Psoas muscle (tissue), 8 donors: ENCODE measurements around the gene SRSF9. TPM values are rescaled to one million over a fixed set of nuclear protein-coding genes. Genes with fewer than 3 reads are reported as not detected.

Source experiments
- ATAC-seq, 4 donors: fragments of 200-7000 bp; cut with Tn5 transposase; one replicate each; pipeline ENCODE4 v1.9.1; 2020; ENCODE audit warnings: moderate library complexity in 3 of 4, mild to moderate bottlenecking in 2 of 4
- DNase-seq, 2 donors: peaks; one replicate each; pipeline ENCODE4 v3.0.0-alpha.2; 2020
- H3K27ac ChIP-seq: fragments of 200-600 bp; one replicate; pipeline ENCODE4 v1.8.0; 2022
- H3K27me3 ChIP-seq, 3 donors: fragments of 200-600 bp in 1 of 3; one replicate each; pipeline versions ENCODE4 v1.6.1 to v1.8.0; 2013 to 2022; ENCODE audit warnings: low read length in 2 of 3, mild to moderate bottlenecking in 2 of 3, moderate library complexity in 1 of 3; ENCODE audit not compliant: insufficient read depth in 3 of 3
- H3K36me3 ChIP-seq, 2 donors: fragments of 200-600 bp in 1 of 2; one replicate each; pipeline versions ENCODE4 v1.6.1 to v1.8.0; 2013 to 2022; ENCODE audit warnings: low read depth in 1 of 2, mild to moderate bottlenecking in 1 of 2, moderate library complexity in 1 of 2; ENCODE audit not compliant: insufficient read depth in 1 of 2
- H3K4me1 ChIP-seq: fragments of 200-600 bp; one replicate; pipeline ENCODE4 v1.8.0; 2022
- H3K4me3 ChIP-seq: fragments of 200-600 bp; one replicate; pipeline ENCODE4 v1.8.0; 2022; ENCODE audit warnings: mild to moderate bottlenecking
- H3K9me3 ChIP-seq: fragments of 200-600 bp; one replicate; pipeline ENCODE4 v1.8.0; 2022
- WGBS, 3 donors: extraction: QIAGEN DNeasy Blood & Tissue Kit; methylation state at CpG; one replicate each; pipeline versions ENCODE4 v1.1.6 to v1.1.7; 2013; 5-methylcytosine and 5-hydroxymethylcytosine counted together
- intact Hi-C, 2 donors: fragments of 100-400 bp; cut with DNase I; formaldehyde crosslinking; loops; one replicate each; pipeline versions ENCODE4 v1.11.0 to v1.14.2; 2022
- polyA plus RNA-seq, 3 donors: library from polyadenylated mRNA; stranded (reverse); fragments of 200-250 nt; gene quantifications; one replicate each; pipeline ENCODE4 v1.2.3, GENCODE V29; 2013
- total RNA-seq, 4 donors: library from RNA; stranded (reverse); fragmentation: NEBNext Ultra II Directional in 2 of 4; extraction: Animal tissue kit (Norgen Biotek cat#: 25700) in 2 of 4; gene quantifications; one replicate each; pipeline versions ENCODE4 v1.2.1 to v1.2.4, GENCODE V29; 2021 to 2023
- TF ChIP-seq, protein P1 (sequence below): fragments of 200-600 bp; IDR thresholded peaks from one replicate; pipeline ENCODE4 v1.8.0; 2022; ENCODE audit warnings: antibody characterized with exemption
- donor health status: healthy with polysubstance abuse.
- donor health status: DM: no; HTN: no; CAD: no; lungs with moderate emphysema.
- donor health status: Bipolar disorder and iron deficiency.
- donor health status: healthy.
- donor health status: DM: yes; HTN: yes; CAD: no.
- donor health status: DM: no; HTN: no; CAD: no.
- donor health status: DM: no; HTN: no; CAD: no.
- donor health status: DM: yes; HTN: yes; CAD: no.

The SRSF9 gene
- total and polyA plus RNA-seq, 7 donors = 24.9 to 53.8 (median 33.8) TPM

- peak; percentile 83 to 93 for DNase-seq
- Histone ChIP-seq H3K4me3 (peak within 1 kb of the TSS; percentile 95), H3K36me3 (peaks cover 2 to 67% of the 10 kb centered on the region in 2 donors), H3K9me3 (no peaks in the 10 kb centered on the region), H3K27ac (peak within 1 kb of the TSS; percentile 89), H3K4me1 (peaks cover 21% of the 10 kb centered on the region), H3K27me3 (no peaks in the 10 kb centered on the region)
- intact Hi-C loops = loop anchor here in 1 of 2 donors (10.0 kb wide), 1 partner anchor 239 kb away; the partner anchor contains the start of gene MLEC
- ATAC-seq = peak; percentile 97 to 99 (median 99)
- TF ChIP-seq, protein P1, sequence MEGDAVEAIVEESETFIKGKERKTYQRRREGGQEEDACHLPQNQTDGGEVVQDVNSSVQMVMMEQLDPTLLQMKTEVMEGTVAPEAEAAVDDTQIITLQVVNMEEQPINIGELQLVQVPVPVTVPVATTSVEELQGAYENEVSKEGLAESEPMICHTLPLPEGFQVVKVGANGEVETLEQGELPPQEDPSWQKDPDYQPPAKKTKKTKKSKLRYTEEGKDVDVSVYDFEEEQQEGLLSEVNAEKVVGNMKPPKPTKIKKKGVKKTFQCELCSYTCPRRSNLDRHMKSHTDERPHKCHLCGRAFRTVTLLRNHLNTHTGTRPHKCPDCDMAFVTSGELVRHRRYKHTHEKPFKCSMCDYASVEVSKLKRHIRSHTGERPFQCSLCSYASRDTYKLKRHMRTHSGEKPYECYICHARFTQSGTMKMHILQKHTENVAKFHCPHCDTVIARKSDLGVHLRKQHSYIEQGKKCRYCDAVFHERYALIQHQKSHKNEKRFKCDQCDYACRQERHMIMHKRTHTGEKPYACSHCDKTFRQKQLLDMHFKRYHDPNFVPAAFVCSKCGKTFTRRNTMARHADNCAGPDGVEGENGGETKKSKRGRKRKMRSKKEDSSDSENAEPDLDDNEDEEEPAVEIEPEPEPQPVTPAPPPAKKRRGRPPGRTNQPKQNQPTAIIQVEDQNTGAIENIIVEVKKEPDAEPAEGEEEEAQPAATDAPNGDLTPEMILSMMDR = no peak
- WGBS, 3 donors = 0 to 1% (median 0%) methylated on average over 73 of the region's 73 CpGs
These were observed 23.4 kb downstream of the SRSF9 start, which contains the start of the genes GATC and TRIAP1 for GRCh38 chr12:120445911-120446843. GATC (plus strand) TSS chr12:120446444; CDS start chr12:120446481, 37 bp downstream. TRIAP1 (minus strand) TSS chr12:120446384; CDS start chr12:120446372, 12 bp downstream.

DNA sequence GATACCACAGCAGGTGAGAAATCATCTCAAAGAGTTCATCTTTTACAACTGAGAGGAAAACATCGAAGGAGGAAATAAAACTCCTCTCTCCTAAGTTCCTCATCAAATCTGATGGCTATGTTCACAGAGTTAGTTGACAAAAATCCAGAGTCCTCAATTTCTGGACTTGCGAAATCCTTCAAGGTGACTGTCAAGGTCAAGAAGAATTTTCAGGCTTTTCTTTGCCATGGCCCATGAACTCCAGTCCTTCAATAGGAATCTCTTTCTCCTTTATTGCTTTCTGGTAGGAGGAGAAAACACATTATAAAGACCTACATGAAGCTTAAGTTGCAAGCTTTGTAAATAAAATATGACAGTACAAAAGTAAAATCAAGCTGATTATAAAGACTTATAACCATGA lies 24.9 kb downstream of the SRSF9 start:
- Histone ChIP-seq H3K27ac (no peak overlapping the region), H3K4me1 (peaks cover 26% of the 10 kb centered on the region), H3K27me3 (no peaks in the 10 kb centered on the region), H3K36me3 (peaks cover 5 to 70% of the 10 kb centered on the region in 2 donors), H3K9me3 (no peaks in the 10 kb centered on the region), H3K4me3 (no peak overlapping the region)
- intact Hi-C loops = loop anchor here in 1 of 2 donors (10.0 kb wide), 1 partner anchor 240 kb away; the partner anchor contains the start of gene MLEC
- no peak for ATAC-seq
- DNase-seq = no peak
- WGBS, 3 donors = 83 to 85% (median 84%) methylated on average over 2 of the region's 2 CpGs
- TF ChIP-seq, protein P1 = no peak

DNA sequence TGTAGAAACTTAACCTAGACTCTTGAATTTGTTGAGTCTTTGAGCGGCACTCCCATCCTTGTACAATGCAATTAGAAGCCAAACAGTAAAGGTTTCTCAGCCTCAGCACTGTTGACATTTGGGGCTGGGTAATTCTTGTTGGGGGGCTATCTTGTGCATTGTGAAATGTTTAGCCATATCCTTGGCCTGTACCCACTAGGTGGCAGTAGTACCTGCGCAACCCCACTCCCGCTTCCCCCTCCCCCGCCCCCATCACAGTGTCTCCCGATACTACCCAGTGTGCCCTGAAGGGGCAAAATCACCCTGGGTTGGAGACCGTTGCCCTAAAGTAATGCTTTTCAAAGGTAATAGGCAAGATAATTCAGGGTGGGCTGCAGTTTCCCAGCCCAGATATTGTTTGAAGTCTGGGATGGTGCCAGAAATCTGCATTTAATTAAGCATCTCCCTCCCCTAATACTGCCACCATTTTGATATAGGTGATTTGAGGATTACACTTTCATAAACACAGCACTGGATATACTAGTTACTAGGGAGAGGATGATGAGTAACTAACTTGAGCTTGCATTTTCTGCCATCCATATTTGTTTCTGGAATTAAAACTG lies 29.8 kb downstream of the SRSF9 start:
- DNase-seq = peak; percentile 42 to 57
- Histone ChIP-seq H3K36me3 (peaks cover 5 to 56% of the 10 kb centered on the region in 2 donors), H3K27me3 (no peaks in the 10 kb centered on the region), H3K27ac (no peak overlapping the region), H3K4me3 (peak overlapping the region; percentile 98), H3K9me3 (no peaks in the 10 kb centered on the region), H3K4me1 (peaks cover 19% of the 10 kb centered on the region)
- peak; percentile 48 to 66 (median 56) for ATAC-seq
- intact Hi-C loops = loop anchor here in 1 of 2 donors (10.0 kb wide), 2 partner anchors 115 to 245 kb away; partner anchors contain the start of genes MLEC and PLA2G1B
- TF ChIP-seq, protein P1 = peak; percentile 52
- 19 to 26% (median 21%) methylated on average over 6 of the region's 6 CpGs for WGBS, 3 donors

DNA sequence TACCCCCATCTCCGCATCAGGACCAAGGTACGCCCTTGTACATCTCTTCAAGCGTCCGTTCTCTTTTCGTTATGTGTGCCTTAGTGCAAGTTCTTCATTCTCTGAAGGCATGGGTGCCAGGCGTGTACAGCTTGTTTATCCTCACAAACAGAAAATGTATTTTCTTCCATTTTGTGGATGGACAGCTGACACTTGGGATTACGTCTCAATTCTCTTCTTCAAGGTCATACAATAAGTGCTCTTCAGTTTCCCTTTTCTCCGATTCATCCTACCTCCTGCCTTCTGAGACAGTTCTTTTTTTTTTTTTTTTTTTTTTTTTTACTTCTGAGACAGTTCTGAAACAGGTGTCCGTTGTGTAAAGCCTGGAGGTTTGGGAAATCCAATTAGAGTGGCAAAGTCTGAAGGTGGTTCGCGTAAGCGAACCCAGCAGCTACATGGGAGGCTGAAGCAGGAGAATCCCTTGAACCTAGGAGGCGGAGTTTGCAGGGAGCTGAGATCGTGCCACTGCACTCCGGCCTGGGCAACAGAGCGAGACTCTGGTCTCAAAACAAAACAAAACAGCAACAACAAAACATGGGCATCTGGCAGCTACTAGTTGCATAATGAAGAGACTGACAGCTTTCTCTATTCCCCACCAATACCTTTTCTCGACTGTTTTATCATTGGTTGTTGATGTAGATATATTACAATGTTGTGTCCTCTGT lies 30.9 kb downstream of the SRSF9 start:
- TF ChIP-seq, protein P1 = no peak
- intact Hi-C loops = loop anchor here in 1 of 2 donors (10.0 kb wide), 1 partner anchor 114 kb away; the partner anchor contains the start of gene PLA2G1B
- Histone ChIP-seq H3K36me3 (peaks cover 3 to 45% of the 10 kb centered on the region in 2 donors), H3K27me3 (no peaks in the 10 kb centered on the region), H3K4me3 (peak overlapping the region; percentile 98), H3K27ac (peak overlapping the region; percentile 89), H3K9me3 (no peaks in the 10 kb centered on the region), H3K4me1 (peaks cover 18% of the 10 kb centered on the region)
- no peak for DNase-seq
- peak in 3 of 4 donors; percentile 7 to 32 (median 19) for ATAC-seq
- 34 to 38% (median 37%) methylated on average over 17 of the region's 17 CpGs for WGBS, 3 donors
